Measurements from ENCODE around the gene FTO. TPM values are rescaled to one million over a fixed set of nuclear protein-coding genes. Genes with fewer than 3 reads are reported as not detected.

Gene FTO
- total RNA-seq, 1 experiment from 2014 or later, result 57.4 TPM

GRCh38 chr16:53745086-53745485, 41.1 kb downstream of the FTO start (continued):
- TF ChIP-seq ZNF281 (CRISPR knock-in tag; IDR thresholded peaks at IDR 0.05) (no peak), RORB (CRISPR knock-in tag; IDR thresholded peaks at IDR 0.05) (no peak), ZBTB21 (CRISPR knock-in tag; IDR thresholded peaks at IDR 0.05; ENCODE audit: borderline replicate concordance) (no peak), MYBL2 (CRISPR knock-in tag; IDR thresholded peaks at IDR 0.05) (no peak), ZNF532 (CRISPR knock-in tag; IDR thresholded peaks at IDR 0.05; ENCODE audit: borderline replicate concordance) (no peak), JUN (CRISPR knock-in tag; IDR thresholded peaks at IDR 0.05) (no peak), OVOL2 (CRISPR knock-in tag; IDR thresholded peaks at IDR 0.05; ENCODE audit: borderline replicate concordance) (no peak), ZNF138 (CRISPR knock-in tag; conservative IDR thresholded peaks at IDR 0.05) (no peak)

- CTCF ChIA-PET, result interaction anchor here (0.6 to 4.9 kb wide), 4 partner anchors 9 to 196 kb away, joined by 3 to 53 read pairs (median 4); partner anchors contain the start of genes FTO and RPGRIP1L
- no peak for DNase-seq (ENCODE audit: low spot score)
- ATAC-seq, result peak; percentile 50; the same call in 1 of the 2 replicates
- peaks cover 27% of the 10 kb centered on the region for H3K4me1 Mint-ChIP-seq
- POLR2A ChIA-PET, result no interaction called here
- H3K27me3 Mint-ChIP-seq (ENCODE audit: low read depth), result no peaks in the 10 kb centered on the region
- no peaks in the 10 kb centered on the region for H3K36me3 Mint-ChIP-seq
- no peak overlapping the region for H3K27ac Mint-ChIP-seq
- peaks cover 15% of the 10 kb centered on the region for H3K9me3 Mint-ChIP-seq
- no peak overlapping the region for H3K4me3 Mint-ChIP-seq
- TF ChIP-seq NFYB (CRISPR knock-in tag; conservative IDR thresholded peaks at IDR 0.05; ENCODE audit: low read depth), result peak; percentile 71
- peak; percentile 22; the same call in 1 of the 2 replicates for TF ChIP-seq USF1 (CRISPR knock-in tag; IDR thresholded peaks at IDR 0.05)
- TF ChIP-seq, protein P1, sequence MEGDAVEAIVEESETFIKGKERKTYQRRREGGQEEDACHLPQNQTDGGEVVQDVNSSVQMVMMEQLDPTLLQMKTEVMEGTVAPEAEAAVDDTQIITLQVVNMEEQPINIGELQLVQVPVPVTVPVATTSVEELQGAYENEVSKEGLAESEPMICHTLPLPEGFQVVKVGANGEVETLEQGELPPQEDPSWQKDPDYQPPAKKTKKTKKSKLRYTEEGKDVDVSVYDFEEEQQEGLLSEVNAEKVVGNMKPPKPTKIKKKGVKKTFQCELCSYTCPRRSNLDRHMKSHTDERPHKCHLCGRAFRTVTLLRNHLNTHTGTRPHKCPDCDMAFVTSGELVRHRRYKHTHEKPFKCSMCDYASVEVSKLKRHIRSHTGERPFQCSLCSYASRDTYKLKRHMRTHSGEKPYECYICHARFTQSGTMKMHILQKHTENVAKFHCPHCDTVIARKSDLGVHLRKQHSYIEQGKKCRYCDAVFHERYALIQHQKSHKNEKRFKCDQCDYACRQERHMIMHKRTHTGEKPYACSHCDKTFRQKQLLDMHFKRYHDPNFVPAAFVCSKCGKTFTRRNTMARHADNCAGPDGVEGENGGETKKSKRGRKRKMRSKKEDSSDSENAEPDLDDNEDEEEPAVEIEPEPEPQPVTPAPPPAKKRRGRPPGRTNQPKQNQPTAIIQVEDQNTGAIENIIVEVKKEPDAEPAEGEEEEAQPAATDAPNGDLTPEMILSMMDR (IDR thresholded peaks at IDR 0.05), result no peak
- peak; percentile 66; the same call in 1 of the 2 replicates for TF ChIP-seq USF2 (CRISPR knock-in tag; IDR thresholded peaks at IDR 0.05)
- no peak for TF ChIP-seq ZNF263 (CRISPR knock-in tag; IDR thresholded peaks at IDR 0.05; ENCODE audit: low read depth)
- no peak for TF ChIP-seq NR3C1 (CRISPR knock-in tag; conservative IDR thresholded peaks at IDR 0.05; ENCODE audit: low read depth)
- TF ChIP-seq, protein P2, sequence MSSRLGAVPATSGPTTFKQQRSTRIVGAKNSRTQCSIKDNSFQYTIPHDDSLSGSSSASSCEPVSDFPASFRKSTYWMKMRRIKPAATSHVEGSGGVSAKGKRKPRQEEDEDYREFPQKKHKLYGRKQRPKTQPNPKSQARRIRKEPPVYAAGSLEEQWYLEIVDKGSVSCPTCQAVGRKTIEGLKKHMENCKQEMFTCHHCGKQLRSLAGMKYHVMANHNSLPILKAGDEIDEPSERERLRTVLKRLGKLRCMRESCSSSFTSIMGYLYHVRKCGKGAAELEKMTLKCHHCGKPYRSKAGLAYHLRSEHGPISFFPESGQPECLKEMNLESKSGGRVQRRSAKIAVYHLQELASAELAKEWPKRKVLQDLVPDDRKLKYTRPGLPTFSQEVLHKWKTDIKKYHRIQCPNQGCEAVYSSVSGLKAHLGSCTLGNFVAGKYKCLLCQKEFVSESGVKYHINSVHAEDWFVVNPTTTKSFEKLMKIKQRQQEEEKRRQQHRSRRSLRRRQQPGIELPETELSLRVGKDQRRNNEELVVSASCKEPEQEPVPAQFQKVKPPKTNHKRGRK (CRISPR knock-in tag; IDR thresholded peaks at IDR 0.05; ENCODE audit: borderline replicate concordance), result no peak
- TF ChIP-seq ATF1 (CRISPR knock-in tag; IDR thresholded peaks at IDR 0.05), result no peak
- TF ChIP-seq RELA (CRISPR knock-in tag; IDR thresholded peaks at IDR 0.05; ENCODE audit: borderline replicate concordance), result no peak
Observed at GRCh38 chr16:53745753-53746266, 41.9 kb downstream of the FTO start.
